Frontal cortex (tissue), 4 donors: ENCODE measurements around the gene CTTNBP2. TPM values are rescaled to one million over a fixed set of nuclear protein-coding genes. Genes with fewer than 3 reads are reported as not detected.

ENCODE experiments used
- DNase-seq, 2 donors: peaks; one replicate each; pipeline ENCODE4 v3.0.0; 2012; ENCODE audit warnings: low spot score in 2 of 2
- FAIRE-seq: peaks from 2 replicates; lab custom pipeline; 2012; peaks lifted over from hg19 to GRCh38; lab: Jason Lieb, UNC
- total RNA-seq: library from RNA; depleted of rRNA; stranded (reverse); fragments of >200 nt; gene quantifications from one replicate; pipeline ENCODE4 v1.2.3, GENCODE V29; 2014
- donor health status: control.
- donor health status: control.
- donor health status: control.

The CTTNBP2 gene
- total RNA-seq, 1 donor from 2014 or later = 34.2 TPM

GRCh38 chr7:117829450-117830117 is 43.7 kb downstream of the CTTNBP2 start:
- no peak for FAIRE-seq
- DNase-seq = no peak

- no peak for DNase-seq
- FAIRE-seq = no peak
These were observed 44.4 kb downstream of the CTTNBP2 start for GRCh38 chr7:117828825-117829224.

- FAIRE-seq (no peak), DNase-seq (no peak)
These were observed 45.4 kb downstream of the CTTNBP2 start for GRCh38 chr7:117827862-117828261.

- FAIRE-seq (no peak), DNase-seq (no peak)
These were observed 48.1 kb downstream of the CTTNBP2 start for GRCh38 chr7:117825132-117825531.

GRCh38 chr7:117824592-117824991 is 48.6 kb downstream of the CTTNBP2 start:
- no peak for FAIRE-seq
- no peak for DNase-seq

GRCh38 chr7:117819558-117819957 is 53.7 kb downstream of the CTTNBP2 start:
- no peak for FAIRE-seq

GRCh38 chr7:117818232-117818631 is 55.0 kb downstream of the CTTNBP2 start:
- DNase-seq (no peak), FAIRE-seq (no peak)

More at GRCh38 chr7:117819558-117819957, 53.7 kb downstream of the CTTNBP2 start:
- DNase-seq = no peak

GRCh38 chr7:117816727-117817126 is 56.5 kb downstream of the CTTNBP2 start:
- no peak for DNase-seq
- FAIRE-seq = no peak

GRCh38 chr7:117811696-117812095 is 61.5 kb downstream of the CTTNBP2 start:
- DNase-seq (no peak), FAIRE-seq (peak; percentile 99)

- no peak for FAIRE-seq
- DNase-seq = no peak
These were observed 62.4 kb downstream of the CTTNBP2 start for GRCh38 chr7:117810642-117811512.

- FAIRE-seq (no peak), DNase-seq (no peak)
These were observed 63.3 kb downstream of the CTTNBP2 start for GRCh38 chr7:117809958-117810357.

GRCh38 chr7:117808910-117809705 is 64.1 kb downstream of the CTTNBP2 start:
- DNase-seq (no peak), FAIRE-seq (peak; percentile 66)

- no peak for DNase-seq
- no peak for FAIRE-seq
These were observed 64.9 kb downstream of the CTTNBP2 start for GRCh38 chr7:117808341-117808757.

GRCh38 chr7:117807676-117808075 is 65.6 kb downstream of the CTTNBP2 start:
- DNase-seq = no peak

GRCh38 chr7:117806011-117806410 is 67.2 kb downstream of the CTTNBP2 start:
- FAIRE-seq = no peak

More at GRCh38 chr7:117807676-117808075, 65.6 kb downstream of the CTTNBP2 start:
- no peak for FAIRE-seq

GRCh38 chr7:117805241-117805640 is 68.0 kb downstream of the CTTNBP2 start:
- DNase-seq (no peak), FAIRE-seq (no peak)

More at GRCh38 chr7:117806011-117806410, 67.2 kb downstream of the CTTNBP2 start:
- no peak for DNase-seq

GRCh38 chr7:117803476-117803875 is 69.8 kb downstream of the CTTNBP2 start:
- DNase-seq (no peak), FAIRE-seq (no peak)

GRCh38 chr7:117802660-117803059 is 70.6 kb downstream of the CTTNBP2 start:
- no peak for DNase-seq
- peak; percentile 37 for FAIRE-seq

GRCh38 chr7:117800841-117801240 is 72.4 kb downstream of the CTTNBP2 start:
- DNase-seq (no peak), FAIRE-seq (no peak)

GRCh38 chr7:117800406-117800805 is 72.8 kb downstream of the CTTNBP2 start:
- no peak for FAIRE-seq
- no peak for DNase-seq
